Mucosa of rectum (tissue), 2 donors: ENCODE results near the gene EEF1AKMT1.

Experiments
- H3K27ac ChIP-seq, 2 donors: one replicate each; pipeline ENCODE4 v1.7.0; 2013; ENCODE audit warnings: inconsistent platforms in 2 of 2, low read depth in 2 of 2, low read length in 2 of 2
- H3K27me3 ChIP-seq, 2 donors: one replicate each; pipeline ENCODE4 v1.7.0; 2013; ENCODE audit warnings: low read length in 2 of 2; ENCODE audit not compliant: control insufficient read depth in 2 of 2, insufficient read depth in 2 of 2
- H3K36me3 ChIP-seq, 2 donors: one replicate each; pipeline ENCODE4 v1.7.0; 2013; ENCODE audit warnings: low read length in 2 of 2; ENCODE audit not compliant: control insufficient read depth in 2 of 2, insufficient read depth in 2 of 2
- H3K4me1 ChIP-seq, 2 donors: one replicate each; pipeline ENCODE4 v1.7.0; 2013; ENCODE audit warnings: low read length in 2 of 2, mild to moderate bottlenecking in 1 of 2; ENCODE audit not compliant: control insufficient read depth in 2 of 2, insufficient read depth in 2 of 2
- H3K4me3 ChIP-seq, 2 donors: one replicate each; pipeline ENCODE4 v1.7.0; 2013; ENCODE audit warnings: low read length in 2 of 2
- H3K9ac ChIP-seq, 2 donors: one replicate each; pipeline ENCODE4 v1.7.0; 2013; ENCODE audit warnings: low read length in 2 of 2, low read depth in 1 of 2, mild to moderate bottlenecking in 1 of 2
- H3K9me3 ChIP-seq, 2 donors: one replicate each; pipeline ENCODE4 v1.7.0; 2013; ENCODE audit warnings: low read length in 2 of 2; ENCODE audit not compliant: control insufficient read depth in 2 of 2
- donor health status: healthy.
- donor health status: Normal muscosa, but diverticular disease.

The EEF1AKMT1 gene

GRCh38 chr13:20779405-20779804 lies 5.6 kb upstream of the EEF1AKMT1 start:
- no peak overlapping the region for H3K9ac ChIP-seq
- no peaks in the 10 kb centered on the region for H3K9me3 ChIP-seq
- H3K4me3 ChIP-seq = no peak overlapping the region
- no peaks in the 10 kb centered on the region for H3K4me1 ChIP-seq
- H3K27ac ChIP-seq = no peak overlapping the region
- H3K36me3 ChIP-seq = peaks cover 11 to 17% of the 10 kb centered on the region in 2 donors
- no peaks in the 10 kb centered on the region for H3K27me3 ChIP-seq

GRCh38 chr13:20778311-20778710 lies 4.5 kb upstream of the EEF1AKMT1 start:
- H3K27ac ChIP-seq = no peak overlapping the region
- H3K4me3 ChIP-seq = no peak overlapping the region
- no peak overlapping the region for H3K9ac ChIP-seq
- H3K9me3 ChIP-seq = no peaks in the 10 kb centered on the region
- H3K27me3 ChIP-seq = no peaks in the 10 kb centered on the region
- H3K4me1 ChIP-seq = no peaks in the 10 kb centered on the region
- peaks cover 11 to 12% of the 10 kb centered on the region in 2 donors for H3K36me3 ChIP-seq

GRCh38 chr13:20776751-20777150 lies 3.0 kb upstream of the EEF1AKMT1 start:
- no peak overlapping the region for H3K4me3 ChIP-seq
- H3K36me3 ChIP-seq = peaks cover 0 to under 1% of the 10 kb centered on the region in 2 donors
- H3K27me3 ChIP-seq = no peaks in the 10 kb centered on the region
- H3K9me3 ChIP-seq = no peaks in the 10 kb centered on the region
- H3K9ac ChIP-seq = no peak overlapping the region
- H3K27ac ChIP-seq = no peak overlapping the region
- H3K4me1 ChIP-seq = peaks cover 4 to 7% of the 10 kb centered on the region in 2 donors

GRCh38 chr13:20775961-20776360 lies 2.2 kb upstream of the EEF1AKMT1 start:
- H3K4me3 ChIP-seq = no peak overlapping the region
- peaks cover 4 to 7% of the 10 kb centered on the region in 2 donors for H3K4me1 ChIP-seq
- H3K9ac ChIP-seq = no peak overlapping the region
- no peak overlapping the region for H3K27ac ChIP-seq
- peaks cover 0 to under 1% of the 10 kb centered on the region in 2 donors for H3K36me3 ChIP-seq
- no peaks in the 10 kb centered on the region for H3K27me3 ChIP-seq
- no peaks in the 10 kb centered on the region for H3K9me3 ChIP-seq

GRCh38 chr13:20774746-20775145 lies 985 bp upstream of the EEF1AKMT1 start:
- Histone ChIP-seq H3K9ac (no peak overlapping the region), H3K4me3 (no peak overlapping the region), H3K27ac (no peak overlapping the region), H3K4me1 (peaks cover 4 to 7% of the 10 kb centered on the region in 2 donors), H3K9me3 (no peaks in the 10 kb centered on the region), H3K36me3 (peaks cover 0 to 4% of the 10 kb centered on the region in 2 donors), H3K27me3 (no peaks in the 10 kb centered on the region)

- Histone ChIP-seq H3K4me3 (peak overlapping the region; percentile 78 to 92), H3K9me3 (no peaks in the 10 kb centered on the region), H3K36me3 (peaks cover 0 to 4% of the 10 kb centered on the region in 2 donors), H3K27me3 (no peaks in the 10 kb centered on the region), H3K27ac (peak overlapping the region in 1 of 2 donors; percentile 90), H3K9ac (peak overlapping the region; percentile 90 to 92), H3K4me1 (peaks cover 4 to 7% of the 10 kb centered on the region in 2 donors)
These were observed 1.2 kb downstream of the EEF1AKMT1 start for GRCh38 chr13:20772401-20773131.

GRCh38 chr13:20769834-20770233 lies 3.9 kb downstream of the EEF1AKMT1 start:
- Histone ChIP-seq H3K27me3 (no peaks in the 10 kb centered on the region), H3K4me1 (peaks cover 4 to 7% of the 10 kb centered on the region in 2 donors), H3K9ac (no peak overlapping the region), H3K27ac (no peak overlapping the region), H3K4me3 (no peak overlapping the region), H3K36me3 (peaks cover 0 to 4% of the 10 kb centered on the region in 2 donors), H3K9me3 (no peaks in the 10 kb centered on the region)

GRCh38 chr13:20769091-20769490 lies 4.7 kb downstream of the EEF1AKMT1 start:
- Histone ChIP-seq H3K27ac (no peak overlapping the region), H3K4me1 (peaks cover 4 to 7% of the 10 kb centered on the region in 2 donors), H3K27me3 (no peaks in the 10 kb centered on the region), H3K36me3 (peaks cover 0 to 4% of the 10 kb centered on the region in 2 donors), H3K4me3 (no peak overlapping the region), H3K9ac (no peak overlapping the region), H3K9me3 (no peaks in the 10 kb centered on the region)

- no peaks in the 10 kb centered on the region for H3K9me3 ChIP-seq
- H3K27ac ChIP-seq = no peak overlapping the region
- peaks cover 0 to 4% of the 10 kb centered on the region in 2 donors for H3K36me3 ChIP-seq
- H3K9ac ChIP-seq = no peak overlapping the region
- no peak overlapping the region for H3K4me3 ChIP-seq
- peaks cover under 1% of the 10 kb centered on the region in 2 donors for H3K4me1 ChIP-seq
- H3K27me3 ChIP-seq = no peaks in the 10 kb centered on the region
These were observed 6.3 kb downstream of the EEF1AKMT1 start for GRCh38 chr13:20767309-20767943.

GRCh38 chr13:20760872-20761271 lies 12.9 kb downstream of the EEF1AKMT1 start:
- H3K36me3 ChIP-seq = no peaks in the 10 kb centered on the region
- no peak overlapping the region for H3K27ac ChIP-seq
- H3K9me3 ChIP-seq = no peaks in the 10 kb centered on the region
- no peak overlapping the region for H3K4me3 ChIP-seq
- no peak overlapping the region for H3K9ac ChIP-seq
- no peaks in the 10 kb centered on the region for H3K27me3 ChIP-seq
- no peaks in the 10 kb centered on the region for H3K4me1 ChIP-seq
